ENCODE data around the gene NBAS. TPM values are rescaled to one million over a fixed set of nuclear protein-coding genes. Genes with fewer than 3 reads are reported as not detected.

NBAS gene
- 34.1 and 36.0 TPM in 2 replicates for total RNA-seq

GRCh38 chr2:15560988-15561573, at the start of gene NBAS:
TSS of gene NBAS (minus strand) at chr2:15561334. CDS start at chr2:15561304, 30 bp downstream.
- intact Hi-C loops (cut with micrococcal nuclease), result loop anchor here (1.0 to 5.0 kb wide), 5 partner anchors 30 to 419 kb away; partner anchors contain the start of gene DDX1

- intact Hi-C loops (cut with micrococcal nuclease), result no loop called here
Observed at GRCh38 chr2:15610430-15610952, 49.4 kb upstream of the NBAS start.

GRCh38 chr2:15609341-15610042, 48.4 kb upstream of the NBAS start:
- intact Hi-C loops (cut with micrococcal nuclease), result no loop called here

GRCh38 chr2:15608392-15608761, 47.2 kb upstream of the NBAS start:
- intact Hi-C loops (cut with micrococcal nuclease), result no loop called here

GRCh38 chr2:15607709-15608391, 46.7 kb upstream of the NBAS start:
- intact Hi-C loops (cut with micrococcal nuclease), result no loop called here

- intact Hi-C loops (cut with micrococcal nuclease), result no loop called here
Observed at GRCh38 chr2:15606481-15607441, 45.6 kb upstream of the NBAS start.

- intact Hi-C loops (cut with micrococcal nuclease), result no loop called here
Observed at GRCh38 chr2:15605721-15606120, 44.6 kb upstream of the NBAS start.

- intact Hi-C loops (cut with micrococcal nuclease), result no loop called here
Observed at GRCh38 chr2:15603948-15604347, 42.8 kb upstream of the NBAS start.

GRCh38 chr2:15603044-15603765, 42.1 kb upstream of the NBAS start:
- intact Hi-C loops (cut with micrococcal nuclease), result no loop called here

GRCh38 chr2:15602393-15602792, 41.3 kb upstream of the NBAS start:
- intact Hi-C loops (cut with micrococcal nuclease), result no loop called here

GRCh38 chr2:15601681-15602080, 40.5 kb upstream of the NBAS start:
- intact Hi-C loops (cut with micrococcal nuclease), result no loop called here

GRCh38 chr2:15599994-15600393, 38.9 kb upstream of the NBAS start:
- intact Hi-C loops (cut with micrococcal nuclease), result no loop called here

- intact Hi-C loops (cut with micrococcal nuclease), result no loop called here
Observed at GRCh38 chr2:15596968-15597367, 35.8 kb upstream of the NBAS start.

- intact Hi-C loops (cut with micrococcal nuclease), result no loop called here
Observed at GRCh38 chr2:15596350-15596749, 35.2 kb upstream of the NBAS start.

- intact Hi-C loops (cut with micrococcal nuclease), result no loop called here
Observed at GRCh38 chr2:15595936-15596335, 34.8 kb upstream of the NBAS start.

- intact Hi-C loops (cut with micrococcal nuclease), result no loop called here
Observed at GRCh38 chr2:15595342-15595905, 34.3 kb upstream of the NBAS start.

GRCh38 chr2:15594291-15595256, 33.4 kb upstream of the NBAS start:
- intact Hi-C loops (cut with micrococcal nuclease), result no loop called here

GRCh38 chr2:15593327-15593705, 32.2 kb upstream of the NBAS start:
- intact Hi-C loops (cut with micrococcal nuclease), result no loop called here
